Measurements from ENCODE around the gene GCSAML. TPM values are rescaled to one million over a fixed set of nuclear protein-coding genes. Genes with fewer than 3 reads are reported as not detected.
"Not testable (repeated sequence)": the region's sequence is repeated elsewhere in the genome, so short reads cannot be mapped to it uniquely, and the experiment has no call there.

The GCSAML gene
- polyA plus RNA-seq, 1 donor from 2014 or later, result not detected

DNA sequence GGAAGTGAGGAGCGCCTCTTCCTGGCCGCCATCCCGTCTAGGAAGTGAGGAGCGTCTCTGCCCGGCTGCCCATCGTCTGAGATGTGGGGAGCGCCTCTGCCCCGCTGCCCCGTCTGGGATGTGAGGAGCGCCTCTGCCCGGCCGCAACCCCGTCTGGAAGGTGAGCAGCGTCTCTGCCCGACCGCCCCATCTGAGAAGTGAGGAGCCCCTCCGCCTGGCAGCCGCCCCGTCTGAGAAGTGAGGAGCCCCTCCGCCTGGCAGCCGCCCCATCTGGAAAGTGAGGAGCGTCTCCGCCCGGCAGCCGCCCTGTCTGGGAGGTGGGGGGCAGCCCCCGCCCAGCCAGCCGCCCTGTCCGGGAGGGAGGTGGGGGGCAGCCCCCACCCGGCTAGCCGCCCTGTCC lies 27.0 kb upstream of the GCSAML start:
- not testable (repeated sequence) for H3F3A ChIP-seq (ENCODE audit: insufficient read depth, low read length, poor library complexity, severe bottlenecking); H3K4me3 ChIP-seq (ENCODE audit: low read length); H3K79me2 ChIP-seq (replicated peaks; ENCODE audit: insufficient read depth, low read length); H3K9ac ChIP-seq (ENCODE audit: low read length); H3K27ac ChIP-seq (ENCODE audit: low read length); H3K36me3 ChIP-seq (ENCODE audit: insufficient read depth, low read length); H3K4me2 ChIP-seq (ENCODE audit: low read length); H2AFZ ChIP-seq (ENCODE audit: low read depth, low read length); H3K9me2 ChIP-seq (ENCODE audit: insufficient read depth, low read length); H3K9me3 ChIP-seq (ENCODE audit: low read length); H3K27me3 ChIP-seq (ENCODE audit: insufficient read depth, low read depth, low read length); H4K20me1 ChIP-seq (ENCODE audit: insufficient read depth)

DNA sequence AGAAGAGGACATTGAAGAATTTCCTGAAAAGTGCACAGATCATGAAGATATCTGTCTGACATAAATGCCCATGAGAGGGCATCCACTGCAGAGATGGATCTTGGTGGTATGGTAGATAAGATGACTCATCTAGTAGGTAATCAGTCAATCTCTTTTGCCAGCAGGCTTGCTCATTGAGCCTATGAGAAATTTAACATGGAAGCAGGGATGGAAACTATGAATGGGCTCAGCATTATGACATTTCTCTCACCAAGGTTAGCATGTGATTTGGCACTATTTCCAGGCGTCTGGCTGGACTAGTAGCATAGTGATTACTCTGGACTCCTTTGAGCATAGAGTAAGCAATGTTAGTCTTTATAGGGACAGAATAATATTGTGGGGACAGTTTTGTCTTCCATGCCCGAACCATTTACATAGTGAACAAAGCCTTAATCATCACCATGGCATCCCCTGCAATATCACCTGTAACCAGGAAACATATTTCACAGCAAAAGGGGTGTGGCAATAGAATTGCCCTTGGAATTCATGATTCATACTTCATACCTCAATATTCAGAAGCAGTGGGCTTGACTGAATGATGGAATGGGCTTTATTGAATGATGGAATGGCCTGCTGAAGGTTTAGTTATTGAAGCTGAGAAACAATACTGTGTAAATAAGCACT lies 20.0 kb upstream of the GCSAML start:
- no peak for TF ChIP-seq POLR2AphosphoS5 (IDR thresholded peaks at IDR 0.05)
- no peak for TF ChIP-seq SMC3 (conservative IDR thresholded peaks at IDR 0.05; ENCODE audit: poor library complexity)
- TF ChIP-seq, protein P1, sequence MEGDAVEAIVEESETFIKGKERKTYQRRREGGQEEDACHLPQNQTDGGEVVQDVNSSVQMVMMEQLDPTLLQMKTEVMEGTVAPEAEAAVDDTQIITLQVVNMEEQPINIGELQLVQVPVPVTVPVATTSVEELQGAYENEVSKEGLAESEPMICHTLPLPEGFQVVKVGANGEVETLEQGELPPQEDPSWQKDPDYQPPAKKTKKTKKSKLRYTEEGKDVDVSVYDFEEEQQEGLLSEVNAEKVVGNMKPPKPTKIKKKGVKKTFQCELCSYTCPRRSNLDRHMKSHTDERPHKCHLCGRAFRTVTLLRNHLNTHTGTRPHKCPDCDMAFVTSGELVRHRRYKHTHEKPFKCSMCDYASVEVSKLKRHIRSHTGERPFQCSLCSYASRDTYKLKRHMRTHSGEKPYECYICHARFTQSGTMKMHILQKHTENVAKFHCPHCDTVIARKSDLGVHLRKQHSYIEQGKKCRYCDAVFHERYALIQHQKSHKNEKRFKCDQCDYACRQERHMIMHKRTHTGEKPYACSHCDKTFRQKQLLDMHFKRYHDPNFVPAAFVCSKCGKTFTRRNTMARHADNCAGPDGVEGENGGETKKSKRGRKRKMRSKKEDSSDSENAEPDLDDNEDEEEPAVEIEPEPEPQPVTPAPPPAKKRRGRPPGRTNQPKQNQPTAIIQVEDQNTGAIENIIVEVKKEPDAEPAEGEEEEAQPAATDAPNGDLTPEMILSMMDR (IDR thresholded peaks at IDR 0.05; ENCODE audit: poor library complexity, severe bottlenecking), result no peak
- no peak for TF ChIP-seq EP300 (conservative IDR thresholded peaks at IDR 0.05; ENCODE audit: poor library complexity, severe bottlenecking)
- TF ChIP-seq TAF1 (IDR thresholded peaks at IDR 0.05; ENCODE audit: low read depth), result no peak
- no peak for TF ChIP-seq MXI1 (conservative IDR thresholded peaks at IDR 0.05; ENCODE audit: poor library complexity, severe bottlenecking)
- no peak for TF ChIP-seq RAD21 (conservative IDR thresholded peaks at IDR 0.05)
- no peak for TF ChIP-seq EZH2 (IDR thresholded peaks at IDR 0.05; ENCODE audit: borderline replicate concordance, insufficient read depth, low read length, poor library complexity, severe bottlenecking)
- TF ChIP-seq, protein P2, sequence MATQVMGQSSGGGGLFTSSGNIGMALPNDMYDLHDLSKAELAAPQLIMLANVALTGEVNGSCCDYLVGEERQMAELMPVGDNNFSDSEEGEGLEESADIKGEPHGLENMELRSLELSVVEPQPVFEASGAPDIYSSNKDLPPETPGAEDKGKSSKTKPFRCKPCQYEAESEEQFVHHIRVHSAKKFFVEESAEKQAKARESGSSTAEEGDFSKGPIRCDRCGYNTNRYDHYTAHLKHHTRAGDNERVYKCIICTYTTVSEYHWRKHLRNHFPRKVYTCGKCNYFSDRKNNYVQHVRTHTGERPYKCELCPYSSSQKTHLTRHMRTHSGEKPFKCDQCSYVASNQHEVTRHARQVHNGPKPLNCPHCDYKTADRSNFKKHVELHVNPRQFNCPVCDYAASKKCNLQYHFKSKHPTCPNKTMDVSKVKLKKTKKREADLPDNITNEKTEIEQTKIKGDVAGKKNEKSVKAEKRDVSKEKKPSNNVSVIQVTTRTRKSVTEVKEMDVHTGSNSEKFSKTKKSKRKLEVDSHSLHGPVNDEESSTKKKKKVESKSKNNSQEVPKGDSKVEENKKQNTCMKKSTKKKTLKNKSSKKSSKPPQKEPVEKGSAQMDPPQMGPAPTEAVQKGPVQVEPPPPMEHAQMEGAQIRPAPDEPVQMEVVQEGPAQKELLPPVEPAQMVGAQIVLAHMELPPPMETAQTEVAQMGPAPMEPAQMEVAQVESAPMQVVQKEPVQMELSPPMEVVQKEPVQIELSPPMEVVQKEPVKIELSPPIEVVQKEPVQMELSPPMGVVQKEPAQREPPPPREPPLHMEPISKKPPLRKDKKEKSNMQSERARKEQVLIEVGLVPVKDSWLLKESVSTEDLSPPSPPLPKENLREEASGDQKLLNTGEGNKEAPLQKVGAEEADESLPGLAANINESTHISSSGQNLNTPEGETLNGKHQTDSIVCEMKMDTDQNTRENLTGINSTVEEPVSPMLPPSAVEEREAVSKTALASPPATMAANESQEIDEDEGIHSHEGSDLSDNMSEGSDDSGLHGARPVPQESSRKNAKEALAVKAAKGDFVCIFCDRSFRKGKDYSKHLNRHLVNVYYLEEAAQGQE (IDR thresholded peaks at IDR 0.05; ENCODE audit: borderline replicate concordance), result no peak
- Histone ChIP-seq H3K36me3 (ENCODE audit: insufficient read depth, low read length) (no peaks in the 10 kb centered on the region), H2AFZ (ENCODE audit: low read depth, low read length) (no peak overlapping the region), H3K4me3 (ENCODE audit: low read length) (no peak overlapping the region), H3K9me2 (ENCODE audit: insufficient read depth, low read length) (no peaks in the 10 kb centered on the region), H3K27ac (ENCODE audit: low read length) (no peak overlapping the region), H4K20me1 (ENCODE audit: insufficient read depth) (no peaks in the 10 kb centered on the region), H3K9ac (ENCODE audit: low read length) (no peak overlapping the region), H3K9me3 (ENCODE audit: low read length) (no peaks in the 10 kb centered on the region), H3K4me2 (ENCODE audit: low read length) (no peak overlapping the region), H3F3A (ENCODE audit: insufficient read depth, low read length, poor library complexity, severe bottlenecking) (no peaks in the 10 kb centered on the region), H3K79me2 (replicated peaks; ENCODE audit: insufficient read depth, low read length) (no peaks in the 10 kb centered on the region), H3K27me3 (ENCODE audit: insufficient read depth, low read depth, low read length) (no peaks in the 10 kb centered on the region)

Measured in neural cell (in vitro differentiated cells).